WTC11 (cell line): ENCODE results near the gene THBS2.

Experiments
- CREM ChIP-seq: sonication (generic); formaldehyde crosslinking; IDR thresholded peaks from 2 replicates; pipeline ENCODE4 v1.8.1; 2022; ENCODE audit warnings: mild to moderate bottlenecking, missing genetic modification reagents, moderate library complexity
- CTCF ChIP-seq: fragments of 200-600 bp; IDR thresholded peaks from 2 replicates; pipeline ENCODE4 v1.8.0; 2022; ENCODE audit warnings: antibody characterized with exemption
- ELF4 ChIP-seq: sonication (generic); formaldehyde crosslinking; IDR thresholded peaks from 2 replicates; pipeline ENCODE4 v1.8.1; 2022; ENCODE audit warnings: low read depth, mild to moderate bottlenecking, moderate library complexity, missing genetic modification reagents
- HMGXB4 ChIP-seq: sonication (generic); formaldehyde crosslinking; IDR thresholded peaks from 2 replicates; pipeline ENCODE4 v1.8.1; 2023; ENCODE audit warnings: mild to moderate bottlenecking, moderate library complexity, missing genetic modification reagents
- JUN ChIP-seq: sonication (generic); formaldehyde crosslinking; IDR thresholded peaks from 2 replicates; pipeline ENCODE4 v1.8.0; 2023; ENCODE audit warnings: mild to moderate bottlenecking, missing genetic modification reagents
- MLX ChIP-seq: sonication (generic); formaldehyde crosslinking; IDR thresholded peaks from 2 replicates; pipeline ENCODE4 v1.8.1; 2023; ENCODE audit warnings: mild to moderate bottlenecking, missing genetic modification reagents, moderate library complexity
- NR3C1 ChIP-seq: sonication (generic); formaldehyde crosslinking; conservative IDR thresholded peaks from 2 replicates; pipeline ENCODE4 v1.8.1; 2023; ENCODE audit warnings: low read depth, mild to moderate bottlenecking, missing genetic modification reagents
- RORB ChIP-seq: fragments of 250-450 bp; sonication (Bioruptor Pico); IDR thresholded peaks from 2 replicates; pipeline ENCODE4 v1.9.0; 2021; ENCODE audit warnings: mild to moderate bottlenecking
- SMAD3 ChIP-seq: sonication (generic); formaldehyde crosslinking; IDR thresholded peaks from 2 replicates; pipeline ENCODE4 v1.8.0; 2022; ENCODE audit warnings: missing genetic modification reagents, mild to moderate bottlenecking, borderline replicate concordance

- TF ChIP-seq CTCF (no peak), ELF4 (no peak), JUN (CRISPR knock-in tag) (no peak), SMAD3 (no peak), HMGXB4 (CRISPR knock-in tag) (no peak), RORB (CRISPR knock-in tag) (no peak), MLX (no peak), NR3C1 (CRISPR knock-in tag) (no peak), CREM (CRISPR knock-in tag) (no peak)
These were observed 14.6 kb upstream of the THBS2 start for GRCh38 chr6:169268276-169268675.
